ENCODE results near the gene TSPAN6.

Gene TSPAN6

GRCh38 chrX:100591256-100592051 is 45.2 kb downstream of the TSPAN6 start:
- DNase-seq (ENCODE audit: low read depth, low spot score), result no peak
- TF ChIP-seq FOXP2 (optimal IDR thresholded peaks at IDR 0.05; ENCODE audit: control extremely low read depth, extremely low read length, insufficient read depth) (no peak), POLR2AphosphoS5 (IDR thresholded peaks at IDR 0.05; ENCODE audit: borderline replicate concordance, low read depth, low read length) (no peak), EZH2 (IDR thresholded peaks at IDR 0.05) (no peak)
- H3K27ac ChIP-seq, result no peak overlapping the region
- no peak overlapping the region for H3K9ac ChIP-seq (ENCODE audit: insufficient read length)
- H3K4me3 ChIP-seq, result no peak overlapping the region
- no peaks in the 10 kb centered on the region for H3K36me3 ChIP-seq (ENCODE audit: insufficient read depth, low read length)
- H3K9me3 ChIP-seq (ENCODE audit: low read depth, low read length), result no peaks in the 10 kb centered on the region

GRCh38 chrX:100587861-100588260 is 48.7 kb downstream of the TSPAN6 start:
- TF ChIP-seq EZH2 (IDR thresholded peaks at IDR 0.05) (no peak), POLR2AphosphoS5 (IDR thresholded peaks at IDR 0.05; ENCODE audit: borderline replicate concordance, low read depth, low read length) (no peak), FOXP2 (optimal IDR thresholded peaks at IDR 0.05; ENCODE audit: control extremely low read depth, extremely low read length, insufficient read depth) (no peak)
- no peaks in the 10 kb centered on the region for H3K9me3 ChIP-seq (ENCODE audit: low read depth, low read length)
- H3K36me3 ChIP-seq (ENCODE audit: insufficient read depth, low read length), result no peaks in the 10 kb centered on the region
- no peak for DNase-seq (ENCODE audit: low read depth, low spot score)
- H3K27ac ChIP-seq, result no peak overlapping the region
- no peak overlapping the region for H3K9ac ChIP-seq (ENCODE audit: insufficient read length)
- H3K4me3 ChIP-seq, result no peak overlapping the region

- no peak for TF ChIP-seq POLR2AphosphoS5 (IDR thresholded peaks at IDR 0.05; ENCODE audit: borderline replicate concordance, low read depth, low read length)
- no peak for TF ChIP-seq FOXP2 (optimal IDR thresholded peaks at IDR 0.05; ENCODE audit: control extremely low read depth, extremely low read length, insufficient read depth)
- TF ChIP-seq EZH2 (IDR thresholded peaks at IDR 0.05), result no peak
- Histone ChIP-seq H3K9me3 (ENCODE audit: low read depth, low read length) (no peaks in the 10 kb centered on the region), H3K36me3 (ENCODE audit: insufficient read depth, low read length) (no peaks in the 10 kb centered on the region), H3K4me3 (no peak overlapping the region), H3K9ac (ENCODE audit: insufficient read length) (no peak overlapping the region), H3K27ac (no peak overlapping the region)
- no peak for DNase-seq (ENCODE audit: low read depth, low spot score)
Observed at GRCh38 chrX:100586747-100587146, 49.9 kb downstream of the TSPAN6 start.

- Histone ChIP-seq H3K4me3 (no peak within 1 kb of the TSS), H3K36me3 (ENCODE audit: insufficient read depth, low read length) (no peaks in the 10 kb centered on the region), H3K9ac (ENCODE audit: insufficient read length) (no peak within 1 kb of the TSS), H3K27ac (no peak within 1 kb of the TSS), H3K9me3 (ENCODE audit: low read depth, low read length) (no peaks in the 10 kb centered on the region)
- DNase-seq (ENCODE audit: low read depth, low spot score), result no peak
- TF ChIP-seq POLR2AphosphoS5 (IDR thresholded peaks at IDR 0.05; ENCODE audit: borderline replicate concordance, low read depth, low read length) (no peak), EZH2 (IDR thresholded peaks at IDR 0.05) (no peak), FOXP2 (optimal IDR thresholded peaks at IDR 0.05; ENCODE audit: control extremely low read depth, extremely low read length, insufficient read depth) (no peak)
Observed at GRCh38 chrX:100584611-100585010, 52.0 kb downstream of the TSPAN6 start, which contains the start of gene TNMD. TSS of gene TNMD (plus strand) at chrX:100584936. CDS start at chrX:100585019, 83 bp downstream.

All from SK-N-MC (cell line).